Stimulated activated CD8-positive, alpha-beta memory T cell treated with anti-CD3 and anti-CD28 coated beads, Interleukin-2, amount 100 ng/mL, for 1 hour (primary cell): ENCODE results near the gene PARD3.

Source experiments
- DNase-seq, 2 donors: peaks; one replicate each; pipeline ENCODE4 v3.0.0-alpha.2; 2020; ENCODE audit warnings: low read depth in 2 of 2

PARD3 gene

GRCh38 chr10:34223658-34224057, 591.4 kb downstream of the PARD3 start:
- DNase-seq = no peak

GRCh38 chr10:34222359-34222758, 592.7 kb downstream of the PARD3 start:
- DNase-seq = no peak

GRCh38 chr10:34219753-34220548, 595.1 kb downstream of the PARD3 start:
- no peak for DNase-seq

GRCh38 chr10:34217524-34217923, 597.6 kb downstream of the PARD3 start:
- no peak for DNase-seq

GRCh38 chr10:34216348-34216945, 598.6 kb downstream of the PARD3 start:
- no peak for DNase-seq

GRCh38 chr10:34213805-34214197, 601.3 kb downstream of the PARD3 start:
- no peak for DNase-seq

- DNase-seq = no peak
Observed at GRCh38 chr10:34213193-34213804, 601.8 kb downstream of the PARD3 start.

GRCh38 chr10:34207343-34207742, 607.8 kb downstream of the PARD3 start:
- DNase-seq = no peak

- DNase-seq = no peak
Observed at GRCh38 chr10:34206935-34207268, 608.2 kb downstream of the PARD3 start.

GRCh38 chr10:34206078-34206934, 608.8 kb downstream of the PARD3 start:
- DNase-seq = no peak

DNA sequence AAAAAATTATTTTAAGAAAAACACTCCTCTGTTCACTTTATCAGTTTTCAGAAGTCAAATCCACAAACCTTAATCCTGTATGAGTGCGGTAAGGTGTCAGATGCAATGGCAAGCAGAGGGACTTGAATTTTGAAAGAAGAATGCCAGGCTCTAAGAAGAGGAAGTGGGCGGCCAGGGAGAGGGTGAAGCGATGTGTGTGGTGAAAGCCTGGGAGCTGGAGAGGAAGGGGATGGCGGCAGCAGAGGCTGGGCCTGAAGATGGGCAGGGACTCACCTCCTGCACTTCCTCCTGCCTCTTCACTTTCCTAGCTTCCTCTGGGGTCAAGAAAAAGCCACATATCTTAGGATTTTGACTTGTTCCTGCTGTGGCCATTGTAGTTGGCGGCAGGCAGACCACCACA, 609.6 kb downstream of the PARD3 start:
- DNase-seq = no peak

DNA sequence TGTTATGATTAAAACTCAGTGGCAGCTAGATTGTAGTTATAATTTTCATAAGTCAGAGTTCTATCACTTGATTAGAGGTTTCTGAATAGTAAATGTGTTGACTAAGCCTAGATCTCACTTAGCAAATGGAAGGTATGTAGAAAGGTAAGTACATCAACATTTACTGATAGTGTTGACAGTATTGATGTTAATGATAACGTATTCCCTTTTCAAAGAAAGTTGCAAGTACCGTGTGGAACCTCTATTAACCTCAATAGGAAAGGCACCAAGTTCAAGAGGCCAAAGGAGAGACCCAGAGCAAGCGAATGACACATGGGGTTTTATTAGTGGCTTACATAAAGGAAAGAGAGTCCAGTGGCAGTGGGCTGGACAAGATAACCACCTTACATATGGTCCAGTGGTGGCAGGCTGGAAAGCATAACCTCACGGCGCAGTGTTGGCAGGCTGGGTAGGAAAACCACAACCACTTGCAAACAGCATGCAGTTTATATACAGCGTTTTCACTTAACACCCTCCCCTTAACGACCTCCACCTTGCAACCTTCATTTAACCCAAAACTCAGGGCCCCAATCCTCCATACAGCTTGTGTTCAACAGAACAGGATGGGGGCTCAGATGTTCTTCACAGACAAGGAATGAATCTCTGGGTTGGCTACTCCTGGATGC, 611.0 kb downstream of the PARD3 start:
- no peak for DNase-seq

- no peak for DNase-seq
Observed at GRCh38 chr10:34200355-34200901, 614.7 kb downstream of the PARD3 start.

- DNase-seq = no peak
Observed at GRCh38 chr10:34198953-34199352, 616.1 kb downstream of the PARD3 start.

- DNase-seq = no peak
Observed at GRCh38 chr10:34196058-34196433, 619.0 kb downstream of the PARD3 start.

DNA sequence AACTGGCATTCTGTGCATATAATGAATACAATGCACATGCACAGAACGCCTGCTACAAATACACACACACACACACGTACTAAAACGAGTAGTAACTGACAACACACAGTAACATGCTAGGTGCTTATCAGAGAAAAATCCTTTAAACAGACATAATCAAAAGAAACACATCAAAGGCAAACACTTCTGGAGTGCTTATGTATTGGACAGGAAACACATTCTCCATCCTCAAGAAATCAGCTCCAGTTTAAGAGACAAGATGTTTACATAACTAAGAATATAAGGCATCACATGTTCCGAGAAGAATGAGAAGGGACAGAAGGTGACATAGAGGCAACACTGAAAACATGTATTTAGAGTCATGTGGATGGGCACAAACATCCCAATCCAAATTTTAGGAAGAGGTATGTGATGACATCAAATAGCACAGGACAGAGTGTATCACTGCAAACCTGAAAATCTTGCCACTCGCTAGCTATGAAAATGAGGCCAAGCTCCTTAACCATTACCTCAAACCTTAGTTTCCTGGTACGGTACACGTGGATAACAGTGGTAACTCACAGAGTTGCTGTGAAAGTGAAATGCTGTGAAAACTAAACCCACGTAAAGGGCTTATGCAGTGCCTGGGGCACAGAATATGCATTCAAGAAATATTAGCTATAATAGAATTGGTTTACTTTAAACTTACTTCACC, 619.6 kb downstream of the PARD3 start:
- DNase-seq = no peak

DNA sequence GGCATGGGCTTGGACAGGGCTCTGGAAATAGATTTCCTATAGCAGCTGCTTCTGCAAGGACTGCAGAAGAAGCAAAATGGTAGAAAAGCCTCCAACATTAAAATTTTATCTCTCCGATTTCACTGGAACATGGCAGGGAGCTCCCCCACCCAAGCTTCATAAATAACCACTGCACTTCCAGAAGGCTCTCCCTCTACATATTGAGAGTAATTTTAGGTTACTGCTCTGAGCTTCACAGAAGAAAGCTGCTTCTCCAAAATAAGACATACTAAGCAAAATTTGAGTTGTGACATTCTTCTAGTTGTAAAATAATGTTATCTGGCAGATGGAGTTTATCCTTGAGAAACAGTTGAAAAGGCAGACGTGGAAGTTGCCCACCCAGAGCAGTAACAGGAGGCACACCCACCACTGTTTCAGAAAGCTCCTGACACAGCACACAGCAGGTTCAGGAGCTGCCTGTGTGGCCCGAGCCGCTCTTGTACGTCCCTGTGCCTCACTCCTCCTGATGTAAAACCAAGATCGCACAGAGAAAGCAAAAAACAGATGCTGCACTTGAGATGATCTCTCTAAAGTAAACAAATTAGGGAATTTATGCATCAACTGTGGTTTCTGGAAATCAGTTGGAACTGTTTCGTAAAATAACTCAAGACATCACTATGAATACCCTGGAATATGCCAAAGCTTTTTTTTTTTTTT, 621.0 kb downstream of the PARD3 start:
- no peak for DNase-seq

DNA sequence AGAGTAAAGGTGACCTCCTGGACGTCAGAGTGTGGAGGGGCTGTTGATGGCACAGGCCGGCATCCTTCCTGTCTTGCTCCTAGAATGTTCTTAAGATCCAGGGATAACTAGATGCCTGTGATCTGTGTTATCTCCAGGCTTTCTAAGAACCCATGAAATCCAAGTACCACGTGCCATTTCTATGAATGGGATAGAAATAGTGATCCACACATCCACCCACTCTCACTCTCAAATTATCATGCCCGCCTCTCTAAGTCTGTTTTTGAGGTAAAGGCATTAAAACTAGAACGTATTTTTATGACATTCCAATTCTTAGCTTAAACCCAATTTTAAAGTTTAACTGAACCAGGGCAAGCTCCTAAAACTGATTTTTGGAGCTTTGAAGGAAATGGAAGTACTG, 622.5 kb downstream of the PARD3 start:
- no peak for DNase-seq

- no peak for DNase-seq
Observed at GRCh38 chr10:34191406-34191805, 623.7 kb downstream of the PARD3 start.

- no peak for DNase-seq
Observed at GRCh38 chr10:34190580-34190979, 624.5 kb downstream of the PARD3 start.
